GM21515 (cell line): ENCODE results near the gene THRAP3.

Experiments used
- ATAC-seq: cut with Tn5 transposase; IDR thresholded peaks from one replicate; pipeline ENCODE4 v1.9.1; 2021; ENCODE audit not compliant: unreplicated experiment

The THRAP3 gene

GRCh38 chr1:36287595-36287994, 63.4 kb downstream of the THRAP3 start:
- no peak for ATAC-seq

- ATAC-seq: no peak
Observed at GRCh38 chr1:36295390-36295789, 71.1 kb downstream of the THRAP3 start.

GRCh38 chr1:36297062-36297461, 72.8 kb downstream of the THRAP3 start:
- ATAC-seq: no peak

- no peak for ATAC-seq
Observed at GRCh38 chr1:36298640-36299039, 74.4 kb downstream of the THRAP3 start.

GRCh38 chr1:36300526-36300925, 76.3 kb downstream of the THRAP3 start:
- no peak for ATAC-seq

GRCh38 chr1:36301220-36301619, 77.0 kb downstream of the THRAP3 start:
- no peak for ATAC-seq

- no peak for ATAC-seq
Observed at GRCh38 chr1:36303244-36303643, 79.0 kb downstream of the THRAP3 start.

- ATAC-seq: no peak
Observed at GRCh38 chr1:36303650-36304360, 79.6 kb downstream of the THRAP3 start.

GRCh38 chr1:36304521-36304920, 80.3 kb downstream of the THRAP3 start:
- no peak for ATAC-seq

GRCh38 chr1:36304970-36305914, 81.0 kb downstream of the THRAP3 start:
- no peak for ATAC-seq

- no peak for ATAC-seq
Observed at GRCh38 chr1:36305915-36306209, 81.6 kb downstream of the THRAP3 start.

- ATAC-seq: peak; percentile 27
Observed at GRCh38 chr1:36306210-36306901, 82.1 kb downstream of the THRAP3 start, which contains the start of gene SH3D21. Gene SH3D21 (plus strand): TSS chr1:36306368. CDS start chr1:36306421, 53 bp downstream.

GRCh38 chr1:36306902-36307456, 82.7 kb downstream of the THRAP3 start:
- ATAC-seq: peak; percentile 93

- no peak for ATAC-seq
Observed at GRCh38 chr1:36307601-36308330, 83.5 kb downstream of the THRAP3 start.

- ATAC-seq: no peak
Observed at GRCh38 chr1:36309397-36309796, 85.2 kb downstream of the THRAP3 start.

- ATAC-seq: no peak
Observed at GRCh38 chr1:36320291-36320761, 96.1 kb downstream of the THRAP3 start.

GRCh38 chr1:36320767-36321118, 96.5 kb downstream of the THRAP3 start:
- ATAC-seq: no peak

- ATAC-seq: no peak
Observed at GRCh38 chr1:36321119-36321951, 97.1 kb downstream of the THRAP3 start.

GRCh38 chr1:36322041-36322785, 98.0 kb downstream of the THRAP3 start:
- ATAC-seq: no peak
